Coronary artery (tissue), 2 donors: ENCODE results near the gene ECM1.

Experiments
- DNase-seq: peaks from one replicate; pipeline ENCODE4 v3.0.0-alpha.2; 2017; ENCODE audit warnings: low spot score
- H3K27ac ChIP-seq, 2 donors: fragments of 200-600 bp; sonication (generic); one replicate each; pipeline ENCODE4 v1.5.1; 2016 to 2019
- H3K4me3 ChIP-seq: fragments of 200-600 bp; sonication (generic); 2 replicates; pipeline ENCODE4 v1.5.1; 2016; ENCODE audit warnings: mild to moderate bottlenecking, moderate library complexity
- CTCF ChIP-seq: fragments of 200-600 bp; sonication (generic); IDR thresholded peaks from one replicate; pipeline ENCODE4 v1.5.1; 2019; ENCODE audit warnings: antibody characterized with exemption

ECM1 gene

GRCh38 chr1:150558303-150558704 lies 50.4 kb downstream of the ECM1 start:
- peak; percentile 77 for DNase-seq
- Histone ChIP-seq H3K27ac (peak overlapping the region; percentile 32 to 98), H3K4me3 (peak overlapping the region; percentile 73)
- no peak for TF ChIP-seq CTCF

- peak overlapping the region; percentile 98 to 99 for H3K27ac ChIP-seq
- peak; percentile 84 for DNase-seq
- peak overlapping the region; percentile 73 for H3K4me3 ChIP-seq
- no peak for TF ChIP-seq CTCF
Measured at GRCh38 chr1:150558761-150559655, 51.1 kb downstream of the ECM1 start.

- Histone ChIP-seq H3K4me3 (peak overlapping the region; percentile 73), H3K27ac (peak overlapping the region; percentile 98 to 99)
- no peak for DNase-seq
- no peak for TF ChIP-seq CTCF
Measured at GRCh38 chr1:150559656-150560010, 51.7 kb downstream of the ECM1 start.

- peak overlapping the region; percentile 73 for H3K4me3 ChIP-seq
- peak overlapping the region; percentile 98 to 99 for H3K27ac ChIP-seq
- DNase-seq = peak; percentile 88
- peak; percentile 80 for TF ChIP-seq CTCF
Measured at GRCh38 chr1:150560011-150560438, 52.1 kb downstream of the ECM1 start.

DNA sequence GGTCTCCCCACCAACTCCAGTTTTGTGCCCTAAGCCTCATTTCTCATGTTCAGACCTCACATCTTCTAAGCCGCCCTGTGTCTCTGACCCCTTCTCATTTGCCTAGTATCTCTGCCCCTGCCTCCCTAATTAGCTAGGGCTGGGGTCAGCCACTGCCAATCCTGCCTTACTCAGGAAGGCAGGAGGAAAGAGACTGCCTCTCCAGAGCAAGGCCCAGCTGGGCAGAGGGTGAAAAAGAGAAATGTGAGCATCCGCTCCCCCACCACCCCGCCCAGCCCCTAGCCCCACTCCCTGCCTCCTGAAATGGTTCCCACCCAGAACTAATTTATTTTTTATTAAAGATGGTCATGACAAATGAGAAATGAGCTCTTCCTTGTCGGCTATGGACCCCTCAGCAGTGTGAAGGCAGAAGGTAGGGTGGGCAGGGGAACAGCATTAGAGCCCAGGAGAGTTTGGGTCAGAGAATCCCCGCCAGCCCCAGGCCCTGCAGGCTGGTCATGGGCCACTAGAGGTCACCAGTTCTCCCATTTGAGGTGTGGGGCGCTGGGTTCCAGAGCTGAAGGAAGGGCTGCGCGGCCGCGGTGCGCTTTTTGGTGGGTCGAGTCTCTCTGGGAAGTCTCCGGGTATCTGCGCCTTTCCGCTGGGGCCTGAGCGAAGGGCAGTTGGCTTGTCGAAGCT lies 52.8 kb downstream of the ECM1 start:
- peak; percentile 51 for TF ChIP-seq CTCF
- peak; percentile 76 for DNase-seq
- peak overlapping the region; percentile 73 for H3K4me3 ChIP-seq
- H3K27ac ChIP-seq = peak overlapping the region; percentile 98 to 99

- peak overlapping the region; percentile 73 for H3K4me3 ChIP-seq
- H3K27ac ChIP-seq = peak overlapping the region; percentile 98 to 99
- TF ChIP-seq CTCF = no peak
- peak; percentile 98 for DNase-seq
Measured at GRCh38 chr1:150561254-150561973, 53.5 kb downstream of the ECM1 start.
